ENCODE measurements around the gene TLE4.

TLE4 gene

DNA sequence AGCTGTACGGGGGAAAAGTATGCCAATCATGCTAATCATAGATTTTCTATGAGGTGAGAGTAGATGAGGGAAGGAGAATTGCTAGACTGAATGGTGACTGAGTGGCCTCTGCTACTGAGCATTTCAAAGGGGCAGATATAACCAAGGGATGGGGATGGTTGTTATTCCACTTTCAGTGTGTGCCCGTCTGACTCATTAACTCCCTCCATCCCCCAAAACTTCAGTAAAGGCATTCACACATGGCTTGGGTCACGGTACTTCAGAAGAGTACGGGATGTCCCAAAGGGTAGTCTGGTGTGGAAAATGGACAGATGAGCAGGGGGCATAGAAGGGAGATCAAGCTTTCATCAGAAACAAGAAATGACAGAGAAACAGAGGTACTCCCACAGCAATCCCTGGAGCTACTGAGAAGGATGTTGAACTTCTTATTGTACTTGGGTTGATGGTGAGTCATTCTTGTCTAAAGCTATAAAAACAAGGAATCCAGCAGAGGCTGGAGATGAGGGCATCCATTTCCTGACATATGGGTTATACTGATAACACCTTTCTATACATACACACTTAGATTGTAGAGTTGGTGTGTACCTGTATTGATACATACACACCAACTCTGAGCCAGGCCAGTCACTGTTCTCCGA lies 8.9 kb upstream of the TLE4 start:
- TF ChIP-seq, protein P1, sequence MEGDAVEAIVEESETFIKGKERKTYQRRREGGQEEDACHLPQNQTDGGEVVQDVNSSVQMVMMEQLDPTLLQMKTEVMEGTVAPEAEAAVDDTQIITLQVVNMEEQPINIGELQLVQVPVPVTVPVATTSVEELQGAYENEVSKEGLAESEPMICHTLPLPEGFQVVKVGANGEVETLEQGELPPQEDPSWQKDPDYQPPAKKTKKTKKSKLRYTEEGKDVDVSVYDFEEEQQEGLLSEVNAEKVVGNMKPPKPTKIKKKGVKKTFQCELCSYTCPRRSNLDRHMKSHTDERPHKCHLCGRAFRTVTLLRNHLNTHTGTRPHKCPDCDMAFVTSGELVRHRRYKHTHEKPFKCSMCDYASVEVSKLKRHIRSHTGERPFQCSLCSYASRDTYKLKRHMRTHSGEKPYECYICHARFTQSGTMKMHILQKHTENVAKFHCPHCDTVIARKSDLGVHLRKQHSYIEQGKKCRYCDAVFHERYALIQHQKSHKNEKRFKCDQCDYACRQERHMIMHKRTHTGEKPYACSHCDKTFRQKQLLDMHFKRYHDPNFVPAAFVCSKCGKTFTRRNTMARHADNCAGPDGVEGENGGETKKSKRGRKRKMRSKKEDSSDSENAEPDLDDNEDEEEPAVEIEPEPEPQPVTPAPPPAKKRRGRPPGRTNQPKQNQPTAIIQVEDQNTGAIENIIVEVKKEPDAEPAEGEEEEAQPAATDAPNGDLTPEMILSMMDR (IDR thresholded peaks at IDR 0.05; ENCODE audit: borderline replicate concordance, control extremely low read depth, extremely low read depth, insufficient read depth, missing control alignments): no peak
- no peak for DNase-seq (ENCODE audit: low spot score)
- in situ Hi-C loops (cut with MboI; ENCODE audit: low sequenced_read_pairs, unreplicated experiment): no loop called here

DNA sequence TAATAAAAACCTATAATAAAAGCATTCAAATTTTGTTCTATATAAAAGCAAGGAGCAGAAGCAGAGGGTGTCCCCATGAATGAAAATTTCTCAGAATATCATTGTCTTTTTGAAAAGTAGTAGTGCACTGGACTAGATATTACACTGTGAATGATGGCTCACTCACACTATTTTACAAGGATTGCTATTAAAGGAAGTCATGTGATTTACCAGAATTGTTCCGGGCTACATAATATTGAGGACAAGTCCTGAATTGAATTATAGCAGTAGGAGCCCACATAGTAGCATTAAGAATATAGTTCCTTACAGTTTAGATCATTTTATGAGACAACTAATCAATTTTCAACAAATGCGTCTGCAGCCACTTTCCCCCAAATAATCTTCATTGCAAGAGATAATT lies 7.7 kb upstream of the TLE4 start:
- in situ Hi-C loops (cut with MboI; ENCODE audit: low sequenced_read_pairs, unreplicated experiment): no loop called here
- DNase-seq (ENCODE audit: low spot score): no peak
- TF ChIP-seq, protein P1 (IDR thresholded peaks at IDR 0.05; ENCODE audit: borderline replicate concordance, control extremely low read depth, extremely low read depth, insufficient read depth, missing control alignments): no peak

DNA sequence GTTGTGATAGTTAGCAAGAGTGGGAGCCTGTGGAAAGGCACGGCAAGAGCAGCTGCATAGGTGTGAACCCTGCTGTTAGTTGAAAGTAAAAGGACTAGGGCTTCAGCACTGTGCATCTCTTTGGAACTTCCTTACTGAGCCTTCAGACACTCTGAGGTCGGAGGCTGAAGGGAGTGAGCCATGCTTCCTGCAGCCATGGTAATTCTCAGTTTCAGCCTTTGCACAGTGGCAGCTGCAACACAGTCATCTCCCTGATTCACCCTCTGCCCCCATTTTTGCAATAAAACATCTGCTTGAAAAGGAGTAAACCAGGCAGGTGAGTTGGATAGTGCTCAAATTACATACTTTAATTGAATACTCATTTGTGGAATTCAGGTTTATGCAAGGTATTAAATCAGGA lies 6.5 kb upstream of the TLE4 start:
- in situ Hi-C loops (cut with MboI; ENCODE audit: low sequenced_read_pairs, unreplicated experiment): no loop called here
- TF ChIP-seq, protein P1 (IDR thresholded peaks at IDR 0.05; ENCODE audit: borderline replicate concordance, control extremely low read depth, extremely low read depth, insufficient read depth, missing control alignments): no peak
- peak; percentile 17 for DNase-seq (ENCODE audit: low spot score)

DNA sequence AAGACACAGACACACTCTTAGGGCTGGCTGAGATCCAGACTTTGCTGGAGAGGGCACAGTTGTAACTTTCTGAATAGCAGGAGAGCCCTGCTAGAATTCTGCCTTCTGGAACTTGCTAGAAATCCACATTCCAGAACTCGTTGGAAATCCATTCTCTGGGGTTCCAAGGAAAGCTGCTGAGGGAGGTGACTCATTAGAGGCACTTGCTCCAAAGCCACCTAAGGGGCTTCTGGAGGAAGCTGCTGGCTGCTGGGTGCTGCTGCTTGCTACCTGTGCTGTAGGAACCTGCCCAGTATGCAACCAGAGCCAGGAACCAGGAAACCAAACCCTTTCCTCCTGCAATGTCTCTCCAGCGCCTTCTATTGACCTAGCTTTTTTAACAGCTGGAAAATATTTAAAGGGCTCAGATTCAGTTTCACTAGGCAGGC lies 4.1 kb upstream of the TLE4 start:
- in situ Hi-C loops (cut with MboI; ENCODE audit: low sequenced_read_pairs, unreplicated experiment): no loop called here
- no peak for DNase-seq (ENCODE audit: low spot score)
- TF ChIP-seq, protein P1 (IDR thresholded peaks at IDR 0.05; ENCODE audit: borderline replicate concordance, control extremely low read depth, extremely low read depth, insufficient read depth, missing control alignments): no peak

DNA sequence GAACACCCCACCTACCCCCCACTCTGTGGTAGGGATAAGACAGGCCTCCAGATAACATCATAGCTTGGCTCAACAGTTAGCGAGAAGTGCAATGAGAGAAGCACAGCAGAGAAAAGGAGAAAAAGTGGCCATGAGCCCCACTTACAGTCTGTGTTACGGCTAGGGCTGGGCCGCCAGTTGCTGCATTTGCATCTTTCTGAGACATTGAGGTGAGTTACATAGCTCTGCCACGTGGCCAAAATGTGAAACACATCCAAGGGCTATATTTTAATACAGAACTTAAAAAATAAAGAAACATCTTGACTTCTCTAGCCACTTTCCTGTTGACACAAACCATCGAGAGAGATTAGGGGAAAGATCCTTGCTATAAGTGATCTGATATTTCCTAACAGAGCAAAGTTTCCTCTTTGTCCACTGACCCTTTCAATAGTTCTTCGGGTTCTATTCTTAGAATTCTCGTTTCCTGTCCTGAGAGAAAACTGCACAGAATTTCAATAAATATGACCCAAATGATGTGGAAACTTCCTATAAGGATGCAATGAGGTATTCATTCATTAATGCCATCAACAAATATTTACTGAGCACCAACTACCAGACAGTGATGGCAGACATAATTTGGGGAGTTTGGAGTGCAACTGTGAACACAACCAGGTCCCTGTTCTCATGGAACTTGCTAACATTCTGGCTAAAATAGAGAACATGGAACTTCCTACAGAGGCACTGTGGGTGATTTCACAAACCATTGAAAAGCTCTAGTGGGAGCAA lies 3.2 kb upstream of the TLE4 start:
- no peak for DNase-seq (ENCODE audit: low spot score)
- in situ Hi-C loops (cut with MboI; ENCODE audit: low sequenced_read_pairs, unreplicated experiment): no loop called here
- TF ChIP-seq, protein P1 (IDR thresholded peaks at IDR 0.05; ENCODE audit: borderline replicate concordance, control extremely low read depth, extremely low read depth, insufficient read depth, missing control alignments): no peak

DNA sequence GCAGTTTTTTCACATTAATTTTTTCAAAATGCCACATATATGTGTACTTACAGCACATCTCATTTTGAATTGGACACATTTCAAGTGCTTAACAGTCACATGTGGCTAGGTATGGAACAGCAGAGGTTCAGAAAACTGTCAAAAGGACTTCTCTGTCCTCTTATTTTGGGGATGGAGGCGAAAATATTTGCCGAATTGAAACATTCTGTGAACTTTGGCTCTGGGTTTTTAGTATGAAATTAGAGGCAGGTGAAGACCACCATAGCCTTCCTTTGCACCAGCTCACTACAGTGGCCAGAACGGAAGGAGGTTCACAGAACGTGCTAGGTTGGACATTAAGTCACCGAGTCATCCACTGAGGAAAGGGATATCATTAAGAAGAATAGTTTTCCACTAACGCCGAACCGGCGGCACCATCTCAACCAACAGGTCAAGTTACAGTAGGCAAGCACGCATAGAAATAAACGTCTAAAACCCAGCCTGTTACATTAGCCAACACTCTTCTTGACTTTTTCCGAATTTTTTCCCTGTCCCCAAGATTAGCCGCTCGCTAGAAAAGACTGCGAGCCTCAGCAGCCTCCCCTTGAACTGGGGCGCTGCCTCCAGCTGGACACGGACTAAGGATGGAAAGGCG lies 1.8 kb upstream of the TLE4 start:
- in situ Hi-C loops (cut with MboI; ENCODE audit: low sequenced_read_pairs, unreplicated experiment): no loop called here
- TF ChIP-seq, protein P1 (IDR thresholded peaks at IDR 0.05; ENCODE audit: borderline replicate concordance, control extremely low read depth, extremely low read depth, insufficient read depth, missing control alignments): no peak
- DNase-seq (ENCODE audit: low spot score): no peak

All from GM13976 (cell line).